T-helper 9 cell (primary cell): Measurements from ENCODE around the gene CTAG2.
"Not testable (repeated sequence)": the region's sequence is repeated elsewhere in the genome, so short reads cannot be mapped to it uniquely, and the experiment has no call there.

ENCODE experiments used
- DNase-seq: peaks from one replicate; pipeline ENCODE4 v3.0.0-alpha.2; 2020

Gene CTAG2

GRCh38 chrX:154645745-154646378 is 7.5 kb downstream of the CTAG2 start:
- not testable (repeated sequence) for DNase-seq

GRCh38 chrX:154643708-154644107 is 9.7 kb downstream of the CTAG2 start:
- not testable (repeated sequence) for DNase-seq

- not testable (repeated sequence) for DNase-seq
Measured at GRCh38 chrX:154641740-154642139, 11.6 kb downstream of the CTAG2 start.

- DNase-seq = not testable (repeated sequence)
Measured at GRCh38 chrX:154633661-154634060, 19.7 kb downstream of the CTAG2 start.

- not testable (repeated sequence) for DNase-seq
Measured at GRCh38 chrX:154630949-154631348, 22.4 kb downstream of the CTAG2 start.

- not testable (repeated sequence) for DNase-seq
Measured at GRCh38 chrX:154628960-154629359, 24.4 kb downstream of the CTAG2 start.

- DNase-seq = not testable (repeated sequence)
Measured at GRCh38 chrX:154620767-154621414, 32.5 kb downstream of the CTAG2 start.

- DNase-seq = not testable (repeated sequence)
Measured at GRCh38 chrX:154619182-154619581, 34.2 kb downstream of the CTAG2 start, which contains the start of gene CTAG1B. Gene CTAG1B (minus strand): TSS chrX:154619282. CDS start chrX:154619218, 64 bp downstream.

- not testable (repeated sequence) for DNase-seq
Measured at GRCh38 chrX:154613586-154613985, 39.8 kb downstream of the CTAG2 start.

- not testable (repeated sequence) for DNase-seq
Measured at GRCh38 chrX:154611146-154611545, 42.2 kb downstream of the CTAG2 start.

GRCh38 chrX:154608823-154609222 is 44.6 kb downstream of the CTAG2 start:
- not testable (repeated sequence) for DNase-seq

GRCh38 chrX:154607976-154608375 is 45.4 kb downstream of the CTAG2 start:
- DNase-seq = not testable (repeated sequence)

GRCh38 chrX:154607370-154607769 is 46.0 kb downstream of the CTAG2 start:
- no peak for DNase-seq

- DNase-seq = no peak
Measured at GRCh38 chrX:154605566-154605965, 47.8 kb downstream of the CTAG2 start.

GRCh38 chrX:154603438-154604430 is 49.6 kb downstream of the CTAG2 start:
- DNase-seq = no peak

- no peak for DNase-seq
Measured at GRCh38 chrX:154602766-154603437, 50.5 kb downstream of the CTAG2 start.

- no peak for DNase-seq
Measured at GRCh38 chrX:154602226-154602625, 51.2 kb downstream of the CTAG2 start.
